Fibroblast of mammary gland (primary cell): ENCODE data around the gene FSD2.

Experiments
- DNase-seq: peaks from one replicate; pipeline ENCODE4 v3.0.0-alpha.2; 2010; ENCODE audit warnings: low read depth
- H3K4me3 ChIP-seq: 2 replicates; pipeline ENCODE4 v1.5.1; 2011; ENCODE audit warnings: low read depth, mild to moderate bottlenecking, low read length, moderate library complexity; ENCODE audit not compliant: control insufficient read depth
- CTCF ChIP-seq: conservative IDR thresholded peaks from 2 replicates; pipeline ENCODE4 v1.5.1; 2011; ENCODE audit warnings: low read depth, low read length, inconsistent platforms; ENCODE audit not compliant: control insufficient read depth, insufficient read depth

Gene FSD2

GRCh38 chr15:82820128-82820527 is 14.3 kb upstream of the FSD2 start:
- no peak for TF ChIP-seq CTCF
- no peak overlapping the region for H3K4me3 ChIP-seq
- DNase-seq = no peak

GRCh38 chr15:82812994-82813393 is 7.1 kb upstream of the FSD2 start:
- no peak overlapping the region for H3K4me3 ChIP-seq
- TF ChIP-seq CTCF = no peak
- no peak for DNase-seq

- H3K4me3 ChIP-seq = peak overlapping the region; percentile 87
- no peak for TF ChIP-seq CTCF
- no peak for DNase-seq
These were observed 5.1 kb upstream of the FSD2 start for GRCh38 chr15:82810890-82811426.

- peak; percentile 45 for DNase-seq
- no peak for TF ChIP-seq CTCF
- H3K4me3 ChIP-seq = peak overlapping the region; percentile 87
These were observed 4.4 kb upstream of the FSD2 start for GRCh38 chr15:82810061-82810889.

GRCh38 chr15:82809308-82810060 is 3.6 kb upstream of the FSD2 start, which contains the start of gene WHAMM:
Gene WHAMM (plus strand): TSS chr15:82809628. CDS start chr15:82809727, 99 bp downstream.
- TF ChIP-seq CTCF = no peak
- peak; percentile 98 for DNase-seq
- peak within 1 kb of the TSS; percentile 87 for H3K4me3 ChIP-seq

GRCh38 chr15:82808634-82809041 is 2.8 kb upstream of the FSD2 start:
- H3K4me3 ChIP-seq = no peak overlapping the region
- DNase-seq = no peak
- TF ChIP-seq CTCF = no peak
